Measurements from ENCODE around the gene CAPG. TPM values are rescaled to one million over a fixed set of nuclear protein-coding genes. Genes with fewer than 3 reads are reported as not detected.

The CAPG gene
- total and polyA plus RNA-seq, 9 of the 15 experiments (the other 6 are each of a cell fraction or from before 2014, with no cell fraction given) = 10.6 to 90.4 (median 56.0) TPM

GRCh38 chr2:85423525-85423924, 13.4 kb upstream of the CAPG start:
- H3K9ac ChIP-seq (ENCODE audit: insufficient read depth in 1 of 2, low read depth in 2 of 2, low read length in 2 of 2) = peak overlapping the region; percentile 23 to 65; a peak in 3 of 4 replicates
- no peak overlapping the region for H3K4me3 ChIP-seq
- H3K9me3 ChIP-seq (replicated peaks; ENCODE audit: control insufficient read depth, insufficient read depth, low read depth, low read length) = no peaks in the 10 kb centered on the region
- peak overlapping the region; percentile 44 for H2AFZ ChIP-seq (ENCODE audit: low read depth, low read length)
- in situ Hi-C loops (cut with MboI) (no loop called here), intact Hi-C loops (cut with micrococcal nuclease) (loop anchor here (5.0 kb wide), 1 partner anchor 179 kb away; the partner anchor contains the start of gene TMEM150A)
- no TSS peak for BruUV-seq (replicated peaks)
- DNase-seq (ENCODE audit: extremely low read depth in 1 of 4, low spot score in 3 of 4) (peak in 1 of 4 experiments; percentile 72), ATAC-seq (no peak), FAIRE-seq (peak; percentile 26)
- no peaks in the 10 kb centered on the region for H4K20me1 ChIP-seq (replicated peaks; ENCODE audit: control insufficient read depth, insufficient read depth, low read length)
- H3K4me1 ChIP-seq (replicated peaks in 1 of 2; ENCODE audit: control insufficient read depth in 2 of 2, insufficient read depth in 2 of 2, low read length in 2 of 2) = peaks cover 56 to 57% of the 10 kb centered on the region in 2 experiments
- 23% methylated on average over 5 of the region's 5 CpGs for WGBS (ENCODE audit: insufficient coverage, low coverage, missing lambda C conversion rate)
- no peaks in the 10 kb centered on the region for H3K27me3 ChIP-seq (ENCODE audit: control insufficient read depth in 2 of 2, insufficient read depth in 2 of 2, low read length in 2 of 2)
- ChIA-PET POLR2A (interaction anchor here (1.0 to 63.9 kb wide), 2 partner anchors 18 to 122 kb away, joined by 3 to 1576 read pairs; partner anchors contain the start of gene MAT2A), CTCF (ENCODE audit: low intra/inter-chr PET ratio) (interaction anchor here (0.8 kb wide), 1 partner anchor 129 kb away, joined by 6 read pairs; no protein-coding TSS in a partner anchor)
- H3K27ac ChIP-seq (ENCODE audit: extremely low read depth, low read depth, low read length) = no peak overlapping the region
- peaks cover 18% of the 10 kb centered on the region; the same call in 2 of the 3 replicates for H3K79me2 ChIP-seq (ENCODE audit: control insufficient read depth, insufficient read depth, low read length)
- H3K9me1 ChIP-seq (ENCODE audit: control insufficient read depth, insufficient read depth, low read length) = no peaks in the 10 kb centered on the region
- H3K4me2 ChIP-seq (ENCODE audit: insufficient read depth, low read length) = no peak overlapping the region
- no peaks in the 10 kb centered on the region for H3K36me3 ChIP-seq (ENCODE audit: control insufficient read depth, insufficient read depth, low read length)
- peak; percentile 98 for TF ChIP-seq C11orf30 (IDR thresholded peaks at IDR 0.05; ENCODE audit: low read depth)
- no peak for TF ChIP-seq ESRRB (CRISPR knock-in tag; IDR thresholded peaks at IDR 0.05; ENCODE audit: borderline replicate concordance)
- TF ChIP-seq TAF9B (IDR thresholded peaks at IDR 0.05; ENCODE audit: partially characterized antibody) = peak; percentile 75
- no peak for TF ChIP-seq HNRNPH1 (optimal IDR thresholded peaks at IDR 0.05; ENCODE audit: low read depth, low read length)
- no peak for TF ChIP-seq JUN (IDR thresholded peaks at IDR 0.05; ENCODE audit: borderline replicate concordance, low read depth, low read length)
- TF ChIP-seq JUN (CRISPR knock-in tag; IDR thresholded peaks at IDR 0.05; ENCODE audit: borderline replicate concordance) = no peak
- no peak for TF ChIP-seq ZNF165 (CRISPR knock-in tag; IDR thresholded peaks at IDR 0.05; ENCODE audit: borderline replicate concordance)
- TF ChIP-seq, protein P1, sequence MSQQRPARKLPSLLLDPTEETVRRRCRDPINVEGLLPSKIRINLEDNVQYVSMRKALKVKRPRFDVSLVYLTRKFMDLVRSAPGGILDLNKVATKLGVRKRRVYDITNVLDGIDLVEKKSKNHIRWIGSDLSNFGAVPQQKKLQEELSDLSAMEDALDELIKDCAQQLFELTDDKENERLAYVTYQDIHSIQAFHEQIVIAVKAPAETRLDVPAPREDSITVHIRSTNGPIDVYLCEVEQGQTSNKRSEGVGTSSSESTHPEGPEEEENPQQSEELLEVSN (IDR thresholded peaks at IDR 0.05; ENCODE audit: borderline replicate concordance in 1 of 2, extremely low read depth in 1 of 2, insufficient read depth in 1 of 2, insufficient read length in 1 of 2, low read depth in 1 of 2, low read length in 1 of 2, poor library complexity in 1 of 2, severe bottlenecking in 1 of 2) = no peak
- peak; percentile 98 for TF ChIP-seq ZNF316 (IDR thresholded peaks at IDR 0.05)
- TF ChIP-seq ZNF699 (CRISPR knock-in tag; IDR thresholded peaks at IDR 0.05; ENCODE audit: insufficient replicate concordance) = no peak
- peak; percentile 80 for TF ChIP-seq DACH1 (IDR thresholded peaks at IDR 0.05; ENCODE audit: partially characterized antibody)
- peak; percentile 20; the same call in 1 of the 2 replicates for TF ChIP-seq SMAD4 (CRISPR knock-in tag; conservative IDR thresholded peaks at IDR 0.05)
- peak; percentile 67 for TF ChIP-seq MEIS2 (IDR thresholded peaks at IDR 0.05; ENCODE audit: partially characterized antibody)
- no peak for TF ChIP-seq MCM2 (IDR thresholded peaks at IDR 0.05; ENCODE audit: low read depth)
- TF ChIP-seq JUND (IDR thresholded peaks at IDR 0.05; ENCODE audit: borderline replicate concordance, low read depth, low read length) = no peak
- peak; percentile 12; the same call in 1 of the 3 replicates for TF ChIP-seq JUND (tag; IDR thresholded peaks at IDR 0.05; ENCODE audit: borderline replicate concordance, low read depth, low read length)
- no peak for TF ChIP-seq U2AF2 (optimal IDR thresholded peaks at IDR 0.05; ENCODE audit: low read depth, low read length)
- TF ChIP-seq MAFF (IDR thresholded peaks at IDR 0.05; ENCODE audit: low read length) = peak; percentile 85
- TF ChIP-seq CREBBP (IDR thresholded peaks at IDR 0.05; ENCODE audit: low read depth, low read length) = no peak
- TF ChIP-seq NBN (IDR thresholded peaks at IDR 0.05; ENCODE audit: low read depth) = no peak
- no peak for TF ChIP-seq NR3C1 (CRISPR knock-in tag; IDR thresholded peaks at IDR 0.05)
- no peak for TF ChIP-seq TEAD4 (IDR thresholded peaks at IDR 0.05; ENCODE audit: low read length)
- no peak for TF ChIP-seq TEAD4 (CRISPR knock-in tag; IDR thresholded peaks at IDR 0.05; ENCODE audit: borderline replicate concordance)
- no peak for TF ChIP-seq SRSF3 (IDR thresholded peaks at IDR 0.05; ENCODE audit: insufficient read depth, low read length)
- no peak for TF ChIP-seq RBFOX2 (IDR thresholded peaks at IDR 0.05; ENCODE audit: low read depth, low read length)
- TF ChIP-seq TFAM (CRISPR knock-in tag; conservative IDR thresholded peaks at IDR 0.05) = no peak
